A549 (cell line): ENCODE results near the gene SLC22A31. TPM values are rescaled to one million over a fixed set of nuclear protein-coding genes. Genes with fewer than 3 reads are reported as not detected.

ENCODE experiments used
- ATAC-seq, 2 experiments: fragments of 200-7000 bp in 1 of 2; fragments of >200 bp in 1 of 2; cut with Nextera tagmentation in 1 of 2; cut with Tn5 transposase in 1 of 2; 3 replicates each; pipeline versions ENCODE4 v1.8.0 to v1.9.1; 2018 to 2020; ENCODE audit warnings: mild to moderate bottlenecking in 1 of 2, moderate library complexity in 1 of 2
- CTCF ChIA-PET: fragments of 300-600 bp; sonication (Branson Sonifier 250); formaldehyde crosslinking; extraction: SDS; loops from one replicate; lab custom pipeline; 2021; ENCODE audit warnings: antibody characterized with exemption, inconsistent platforms; lab: Yijun Ruan, JAX
- POLR2A ChIA-PET: fragments of 350-600 bp; formaldehyde crosslinking; extraction: SDS; loops from one replicate; lab custom pipeline; 2021; ENCODE audit warnings: antibody characterized with exemption, inconsistent platforms; lab: Yijun Ruan, JAX
- DNase-seq, 2 experiments: peaks; one replicate each; pipeline versions ENCODE4 v3.0.0 to v3.0.0-alpha.2; 2011 to 2016; ENCODE audit warnings: low read depth in 1 of 2, low spot score in 1 of 2
- FAIRE-seq: peaks from 2 replicates; lab custom pipeline; 2011; peaks lifted over from hg19 to GRCh38; lab: Jason Lieb, UNC
- H3K27ac ChIP-seq, 2 experiments: fragments of >200 bp; sonication (Bioruptor Twin); formaldehyde crosslinking; 3 replicates each; pipeline ENCODE4 v1.5.1; 2016 to 2017
- H3K4me1 ChIP-seq: fragments of >200 bp; sonication (Bioruptor Twin); formaldehyde crosslinking; 3 replicates; pipeline ENCODE4 v1.6.1; 2016
- H3K4me2 ChIP-seq: fragments of >200 bp; sonication (Bioruptor Twin); formaldehyde crosslinking; 3 replicates; pipeline ENCODE4 v1.6.1; 2016
- H3K4me3 ChIP-seq: fragments of >200 bp; sonication (Bioruptor Twin); formaldehyde crosslinking; 3 replicates; pipeline ENCODE4 v1.5.1; 2016
- H3K9me3 ChIP-seq: fragments of >200 bp; sonication (Bioruptor Twin); formaldehyde crosslinking; 3 replicates; pipeline ENCODE4 v1.6.1; 2016
- ATOH8 ChIP-seq: fragments of 250-450 bp; sonication (Bioruptor Pico); IDR thresholded peaks from 2 replicates; pipeline ENCODE4 v1.5.0; 2020; ENCODE audit warnings: low read depth, mild to moderate bottlenecking, moderate library complexity
- BCL3 ChIP-seq: fragments of >200 bp; sonication (Bioruptor Twin); formaldehyde crosslinking; IDR thresholded peaks from 3 replicates; pipeline ENCODE4 v1.6.1; 2016
- BHLHE40 ChIP-seq: IDR thresholded peaks from 2 replicates; pipeline ENCODE4 v1.6.1; 2012; ENCODE audit warnings: low read depth, low read length, inconsistent platforms
- CBX2 ChIP-seq: fragments of 200-600 bp; sonication (generic); IDR thresholded peaks from 2 replicates; pipeline ENCODE4 v1.6.1; 2016; ENCODE audit warnings: low read depth, mild to moderate bottlenecking, borderline replicate concordance
- CBX8 ChIP-seq: fragments of 200-600 bp; sonication (generic); IDR thresholded peaks from 2 replicates; pipeline ENCODE4 v1.6.1; 2016
- CEBPB ChIP-seq, 2 experiments: fragments of >200 bp in 1 of 2; sonication (Bioruptor Twin) in 1 of 2; formaldehyde crosslinking in 1 of 2; IDR thresholded peaks; 2 replicates each; pipeline ENCODE4 v1.6.1; 2012 to 2016
- CHD2 ChIP-seq: fragments of 150-350 bp; IDR thresholded peaks from 2 replicates; pipeline ENCODE4 v1.6.1; 2014; ENCODE audit warnings: low read length; ENCODE audit not compliant: partially characterized antibody
- E2F6 ChIP-seq: IDR thresholded peaks from 2 replicates; pipeline ENCODE4 v1.6.1; 2012; ENCODE audit warnings: low read depth, borderline replicate concordance
- EHF ChIP-seq: fragments of 250-450 bp; sonication (Bioruptor Pico); IDR thresholded peaks from 2 replicates; pipeline ENCODE4 v1.5.0; 2020; ENCODE audit warnings: mild to moderate bottlenecking
- EHMT2 ChIP-seq: fragments of 200-600 bp; sonication (generic); IDR thresholded peaks from 2 replicates; pipeline ENCODE4 v1.6.1; 2016; ENCODE audit warnings: antibody characterized with exemption, low read depth, mild to moderate bottlenecking, moderate library complexity
- ELK1 ChIP-seq: fragments of 150-350 bp; IDR thresholded peaks from 2 replicates; pipeline ENCODE4 v1.6.1; 2014; ENCODE audit warnings: low read depth, mild to moderate bottlenecking, low read length
- EP300 ChIP-seq, 2 experiments: fragments of >200 bp; sonication (Bioruptor Twin); formaldehyde crosslinking; IDR thresholded peaks; 2 replicates in 1 of 2; 3 replicates in 1 of 2; pipeline ENCODE4 v1.6.1; 2016 to 2017
- ESRRA ChIP-seq: fragments of 150-350 bp; IDR thresholded peaks from 2 replicates; pipeline ENCODE4 v1.6.1; 2014; ENCODE audit warnings: mild to moderate bottlenecking, low read length, borderline replicate concordance
- FOSB ChIP-seq: fragments of 250-450 bp; sonication (Bioruptor Pico); IDR thresholded peaks from 2 replicates; pipeline ENCODE4 v1.5.0; 2020; ENCODE audit warnings: mild to moderate bottlenecking, moderate library complexity
- HES2 ChIP-seq: fragments of >200 bp; sonication (Bioruptor Twin); formaldehyde crosslinking; IDR thresholded peaks from 2 replicates; pipeline ENCODE4 v1.6.1; 2016
- HEYL ChIP-seq: fragments of 250-450 bp; sonication (Bioruptor Pico); IDR thresholded peaks from 2 replicates; pipeline ENCODE4 v1.8.0; 2021; ENCODE audit warnings: mild to moderate bottlenecking, moderate library complexity
- HOXB13 ChIP-seq: fragments of 250-450 bp; sonication (Bioruptor Pico); IDR thresholded peaks from 2 replicates; pipeline ENCODE4 v1.5.0; 2020; ENCODE audit warnings: low read depth, mild to moderate bottlenecking, moderate library complexity
- KDM5A ChIP-seq: fragments of 200-600 bp; sonication (generic); IDR thresholded peaks from 2 replicates; pipeline ENCODE4 v1.6.1; 2016; ENCODE audit warnings: antibody characterized with exemption, mild to moderate bottlenecking
- MAX ChIP-seq: IDR thresholded peaks from 2 replicates; pipeline ENCODE4 v1.6.1; 2012
- MAZ ChIP-seq: fragments of 150-350 bp; IDR thresholded peaks from 2 replicates; pipeline ENCODE4 v1.6.1; 2014; ENCODE audit warnings: antibody characterized with exemption, low read depth, low read length, borderline replicate concordance
- NPAS2 ChIP-seq: fragments of 250-450 bp; sonication (Bioruptor Pico); IDR thresholded peaks from 2 replicates; pipeline ENCODE4 v1.8.0; 2022; ENCODE audit warnings: mild to moderate bottlenecking, moderate library complexity, borderline replicate concordance
- RCOR1 ChIP-seq: fragments of 150-350 bp; IDR thresholded peaks from 2 replicates; pipeline ENCODE4 v1.6.1; 2014; ENCODE audit warnings: antibody characterized with exemption, low read length, low read depth
- RFX5 ChIP-seq: fragments of 450-650 bp; IDR thresholded peaks from 2 replicates; pipeline ENCODE4 v1.7.1; 2014; ENCODE audit warnings: antibody characterized with exemption, mild to moderate bottlenecking, moderate library complexity
- RNF2 ChIP-seq: fragments of 200-600 bp; sonication (generic); IDR thresholded peaks from 2 replicates; pipeline ENCODE4 v1.6.1; 2016; ENCODE audit warnings: low read depth, mild to moderate bottlenecking, antibody characterized with exemption, moderate library complexity, borderline replicate concordance
- SMC3 ChIP-seq: fragments of >200 bp; sonication (Bioruptor Twin); formaldehyde crosslinking; IDR thresholded peaks from 3 replicates; pipeline ENCODE4 v1.6.1; 2018; ENCODE audit warnings: inconsistent platforms
- ZSCAN20 ChIP-seq: fragments of 250-450 bp; sonication (Bioruptor Pico); IDR thresholded peaks from 2 replicates; pipeline ENCODE4 v1.8.0; 2022; ENCODE audit warnings: mild to moderate bottlenecking, moderate library complexity
- WGBS: methylation state at CpG from one replicate; pipeline ENCODE4 v1.1.6; 2017; ENCODE audit errors: missing lambda C conversion rate; 5-methylcytosine and 5-hydroxymethylcytosine counted together
- polyA plus RNA-seq, 4 experiments: library from polyadenylated mRNA; depleted of rRNA in 3 of 4; stranded (reverse); fragments of >200 nt; fragmentation: RNase III in 1 of 4; extraction: RNeasy Plus Mini Kit Qiagen cat#74134 plus additional on column Dnase treatment in 1 of 4; gene quantifications; 2 replicates in 3 of 4; 3 replicates in 1 of 4; pipeline ENCODE4 v1.2.3, GENCODE V29; 2011 to 2017

Gene SLC22A31
- polyA plus RNA-seq, 2 of the 4 experiments (the other 2 are of a cell fraction), result 0.36 to 0.77 TPM

GRCh38 chr16:89150090-89150835 is 50.1 kb downstream of the SLC22A31 start:
- FAIRE-seq (no peak), ATAC-seq (no peak), DNase-seq (no peak)
- POLR2A ChIA-PET, result no interaction called here
- no peak overlapping the region for H3K4me2 ChIP-seq
- CTCF ChIA-PET, result no interaction called here
- no peak overlapping the region for H3K4me3 ChIP-seq
- TF ChIP-seq CBX8 (no peak), RNF2 (no peak), BHLHE40 (no peak), ESRRA (no peak), CHD2 (no peak), CEBPB (IDR thresholded peaks at IDR 0.05) (no peak), KDM5A (no peak), MAZ (no peak), NPAS2 (CRISPR knock-in tag) (no peak), ZSCAN20 (no peak), HES2 (no peak), MAX (no peak), FOSB (CRISPR knock-in tag) (no peak)
- 95% methylated on average over 16 of the region's 18 CpGs for whole genome bisulfite sequencing
- no peak overlapping the region for H3K27ac ChIP-seq
- no peaks in the 10 kb centered on the region for H3K9me3 ChIP-seq
- no peaks in the 10 kb centered on the region for H3K4me1 ChIP-seq

- FAIRE-seq, result no peak
- CTCF ChIA-PET, result interaction anchor here (0.8 kb wide), 1 partner anchor 18 kb away, joined by 3 read pairs; no protein-coding TSS in a partner anchor
Observed at GRCh38 chr16:89149386-89149785, 51.0 kb downstream of the SLC22A31 start.

GRCh38 chr16:89147085-89147817 is 53.1 kb downstream of the SLC22A31 start:
- Histone ChIP-seq H3K4me3 (no peak overlapping the region), H3K27ac (no peak overlapping the region), H3K4me2 (no peak overlapping the region), H3K9me3 (no peaks in the 10 kb centered on the region), H3K4me1 (no peaks in the 10 kb centered on the region)
- WGBS, result 87% methylated on average over 8 of the region's 11 CpGs
- ChIA-PET POLR2A (no interaction called here), CTCF (no interaction called here)
- TF ChIP-seq E2F6 (no peak), BCL3 (no peak), RFX5 (no peak), EP300 (IDR thresholded peaks at IDR 0.05) (no peak), EHMT2 (no peak), FOSB (CRISPR knock-in tag) (no peak), ZSCAN20 (no peak), RNF2 (no peak), CHD2 (no peak), SMC3 (no peak), ELK1 (no peak), RCOR1 (no peak), EHF (CRISPR knock-in tag) (no peak), CBX2 (no peak)
- ATAC-seq, result no peak
- DNase-seq, result no peak
- FAIRE-seq, result no peak

More at GRCh38 chr16:89149386-89149785, 51.0 kb downstream of the SLC22A31 start:
- WGBS, result 94% methylated on average over 9 of the region's 9 CpGs
- H3K4me3 ChIP-seq, result no peak overlapping the region
- TF ChIP-seq ESRRA, result no peak
- TF ChIP-seq ATOH8, result no peak
- no peak for TF ChIP-seq HOXB13
- no peak for TF ChIP-seq HEYL (CRISPR knock-in tag)
- no peak for TF ChIP-seq RNF2
- TF ChIP-seq, all 56 proteins: peak for 0
- POLR2A ChIA-PET, result no interaction called here
- DNase-seq (no peak), ATAC-seq (no peak)
- H3K4me1 ChIP-seq, result no peaks in the 10 kb centered on the region
- no peak overlapping the region for H3K27ac ChIP-seq
- no peaks in the 10 kb centered on the region for H3K9me3 ChIP-seq
- no peak overlapping the region for H3K4me2 ChIP-seq
